Suprapubic skin (tissue), 4 donors: ENCODE results near the gene DBI.

Source experiments
- EP300 ChIP-seq: sonication (generic); formaldehyde crosslinking; IDR thresholded peaks from one replicate; pipeline ENCODE4 v1.6.1; 2017; ENCODE audit warnings: antibody characterized with exemption
- POLR2AphosphoS5 ChIP-seq, 3 donors: sonication (generic); formaldehyde crosslinking; IDR thresholded peaks; one replicate each; pipeline ENCODE4 v1.6.1; 2017; ENCODE audit warnings: antibody characterized with exemption in 3 of 3
- TF ChIP-seq, protein P1 (sequence below), 2 donors: fragments of 200-600 bp in 1 of 2; fragments of 450-650 bp in 1 of 2; sonication (generic) in 1 of 2; IDR thresholded peaks; one replicate each; pipeline ENCODE4 v1.5.1; 2016 to 2019; ENCODE audit warnings: antibody characterized with exemption in 2 of 2, mild to moderate bottlenecking in 1 of 2, moderate library complexity in 1 of 2

DNA sequence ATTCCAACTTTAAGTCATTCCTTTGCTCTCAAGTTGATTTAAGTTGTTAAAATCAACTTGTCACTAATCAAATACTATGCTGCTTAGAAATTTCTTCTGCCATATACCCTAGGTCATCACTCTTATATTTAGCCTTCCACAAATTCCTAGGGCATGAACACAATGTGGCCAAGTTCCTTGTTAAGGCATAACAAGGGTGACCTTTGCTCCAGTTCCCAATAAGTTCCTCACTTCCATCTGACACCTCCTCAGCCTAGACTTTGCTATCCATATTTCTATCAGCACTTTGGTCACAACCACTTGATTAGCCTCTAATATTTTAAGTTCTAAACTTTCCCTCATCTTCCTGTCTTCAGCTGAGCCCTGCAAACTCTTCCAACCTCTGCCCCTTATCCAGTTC is 55.0 kb downstream of the DBI start:
- TF ChIP-seq, protein P1, sequence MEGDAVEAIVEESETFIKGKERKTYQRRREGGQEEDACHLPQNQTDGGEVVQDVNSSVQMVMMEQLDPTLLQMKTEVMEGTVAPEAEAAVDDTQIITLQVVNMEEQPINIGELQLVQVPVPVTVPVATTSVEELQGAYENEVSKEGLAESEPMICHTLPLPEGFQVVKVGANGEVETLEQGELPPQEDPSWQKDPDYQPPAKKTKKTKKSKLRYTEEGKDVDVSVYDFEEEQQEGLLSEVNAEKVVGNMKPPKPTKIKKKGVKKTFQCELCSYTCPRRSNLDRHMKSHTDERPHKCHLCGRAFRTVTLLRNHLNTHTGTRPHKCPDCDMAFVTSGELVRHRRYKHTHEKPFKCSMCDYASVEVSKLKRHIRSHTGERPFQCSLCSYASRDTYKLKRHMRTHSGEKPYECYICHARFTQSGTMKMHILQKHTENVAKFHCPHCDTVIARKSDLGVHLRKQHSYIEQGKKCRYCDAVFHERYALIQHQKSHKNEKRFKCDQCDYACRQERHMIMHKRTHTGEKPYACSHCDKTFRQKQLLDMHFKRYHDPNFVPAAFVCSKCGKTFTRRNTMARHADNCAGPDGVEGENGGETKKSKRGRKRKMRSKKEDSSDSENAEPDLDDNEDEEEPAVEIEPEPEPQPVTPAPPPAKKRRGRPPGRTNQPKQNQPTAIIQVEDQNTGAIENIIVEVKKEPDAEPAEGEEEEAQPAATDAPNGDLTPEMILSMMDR (IDR thresholded peaks at IDR 0.05) = no peak
- TF ChIP-seq EP300 (no peak), POLR2AphosphoS5 (IDR thresholded peaks at IDR 0.05) (no peak)
